NOMO-1 (cell line): Measurements from ENCODE around the gene P4HA2.
"Not testable (repeated sequence)": the region's sequence is repeated elsewhere in the genome, so short reads cannot be mapped to it uniquely, and the experiment has no call there.

ENCODE experiments used
- DNase-seq, 2 experiments: peaks; one replicate each; lab custom pipeline; 2025; ENCODE audit not compliant: unreplicated experiment in 2 of 2; lab: John Stamatoyannopoulos, UW

Gene P4HA2

DNA sequence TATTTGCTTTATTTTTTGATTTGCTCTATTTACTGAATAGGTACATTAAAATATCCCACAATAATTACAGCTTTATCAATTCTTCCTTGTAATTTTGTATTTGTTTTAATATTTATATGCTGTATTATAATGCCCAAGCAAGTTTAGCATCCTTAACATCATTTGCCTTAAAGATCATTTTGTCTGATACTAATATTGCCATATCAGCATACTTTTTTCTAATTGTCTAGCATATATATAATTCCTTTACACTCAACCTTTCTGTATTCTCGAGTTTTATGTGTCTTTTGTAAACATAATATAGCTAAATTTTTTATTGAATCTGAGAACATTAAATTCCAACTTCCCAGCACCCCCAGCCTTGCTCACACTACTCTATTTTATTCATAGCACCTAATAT, 64.7 kb downstream of the P4HA2 start:
- DNase-seq: no peak

DNA sequence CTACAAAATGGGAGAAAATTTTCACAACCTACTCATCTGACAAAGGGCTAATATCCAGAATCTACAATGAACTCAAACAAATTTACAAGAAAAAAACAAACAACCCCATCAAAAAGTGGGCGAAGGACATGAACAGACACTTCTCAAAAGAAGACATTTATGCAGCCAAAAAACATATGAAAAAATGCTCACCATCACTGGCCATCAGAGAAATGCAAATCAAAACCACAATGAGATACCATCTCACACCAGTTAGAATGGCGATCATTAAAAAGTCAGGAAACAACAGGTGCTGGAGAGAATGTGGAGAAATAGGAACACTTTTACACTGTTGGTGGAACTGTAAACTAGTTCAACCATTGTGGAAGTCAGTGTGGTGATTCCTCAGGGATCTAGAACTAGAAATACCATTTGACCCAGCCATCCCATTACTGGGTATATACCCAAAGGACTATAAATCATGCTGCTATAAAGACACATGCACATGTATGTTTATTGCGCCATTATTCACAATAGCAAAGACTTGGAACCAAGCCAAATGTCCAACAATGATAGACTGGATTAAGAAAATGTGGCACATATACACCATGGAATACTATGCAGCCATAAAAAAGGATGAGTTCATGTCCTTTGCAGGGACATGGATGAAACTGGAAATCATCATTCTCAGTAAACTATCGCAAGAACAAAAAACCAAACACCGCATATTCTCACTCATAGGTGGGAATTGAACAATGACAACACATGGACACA, 65.9 kb downstream of the P4HA2 start:
- not testable (repeated sequence) for DNase-seq

DNA sequence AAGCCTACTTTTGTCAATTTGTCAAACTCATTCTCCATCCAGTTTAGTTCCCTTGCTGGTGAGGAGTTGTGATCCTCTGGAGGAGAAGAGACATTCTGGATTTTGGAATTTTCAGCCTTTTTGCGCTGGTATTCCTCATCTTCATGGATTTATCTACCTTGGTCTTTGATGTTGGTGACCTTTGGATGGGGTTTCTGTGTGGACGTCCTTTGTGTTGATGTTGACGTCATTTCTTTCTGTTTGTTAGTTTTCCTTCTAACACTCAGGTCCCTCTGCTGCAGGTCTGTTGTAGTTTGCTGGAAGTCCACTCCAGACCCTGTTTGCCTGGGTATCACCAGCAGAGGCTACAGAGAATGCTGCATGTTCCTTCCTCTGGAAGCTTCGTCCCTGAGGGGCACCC, 71.2 kb downstream of the P4HA2 start:
- no peak for DNase-seq

DNA sequence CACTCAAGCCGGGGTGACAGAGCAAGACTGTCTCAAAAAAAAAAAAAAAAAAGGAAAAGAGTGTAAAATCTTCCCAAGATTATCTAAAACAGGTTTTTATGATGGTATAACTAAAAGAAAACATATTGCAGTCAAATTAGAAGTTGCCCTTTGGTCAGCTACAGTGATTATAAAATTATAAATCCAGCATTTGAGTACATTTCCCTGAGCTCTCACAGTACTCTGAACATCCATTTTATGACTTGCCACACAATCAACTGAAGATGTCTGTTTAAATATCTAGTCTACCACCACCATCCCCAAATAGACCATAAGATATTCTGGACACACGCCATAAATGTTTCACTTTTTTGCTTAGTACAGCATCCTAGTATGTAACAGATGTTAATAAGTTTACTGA, 77.1 kb downstream of the P4HA2 start:
- no peak for DNase-seq

DNA sequence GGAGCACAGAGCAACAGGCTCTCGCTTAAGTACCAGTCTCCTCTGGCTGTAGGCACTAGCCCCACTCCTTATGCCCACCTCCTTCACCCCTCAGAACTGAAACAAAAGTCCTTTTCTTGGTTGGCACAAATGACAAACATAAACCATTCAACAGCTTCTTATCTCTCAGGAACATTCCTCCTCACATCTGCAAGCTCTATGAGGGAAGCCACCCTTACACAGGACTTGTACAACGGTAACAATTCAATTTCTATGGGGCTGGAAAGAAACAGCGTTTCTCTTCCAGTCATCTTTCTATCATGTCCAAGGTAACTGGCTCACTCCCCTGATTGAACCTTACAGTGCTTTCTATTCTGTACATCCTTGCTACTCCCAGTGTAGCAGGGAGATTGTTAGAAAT, 80.0 kb downstream of the P4HA2 start:
- no peak for DNase-seq

DNA sequence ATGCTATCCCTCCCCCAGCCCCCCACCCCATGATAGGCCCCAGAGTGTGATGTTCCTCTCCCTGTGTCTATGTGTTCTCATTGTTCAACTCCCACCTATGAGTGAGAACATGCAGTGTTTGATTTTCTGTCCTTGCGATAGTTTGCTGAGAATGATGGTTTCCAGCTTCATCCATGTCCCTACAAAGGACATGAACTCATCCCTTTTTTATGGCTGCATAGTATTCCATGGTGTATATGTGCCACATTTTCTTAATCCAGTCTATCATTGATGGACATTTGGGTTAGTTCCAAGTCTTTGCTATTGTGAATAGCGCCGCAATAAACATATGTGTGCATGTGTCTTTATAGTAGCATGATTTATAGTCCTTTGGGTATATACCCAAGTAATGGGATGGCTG, 82.3 kb downstream of the P4HA2 start:
- not testable (repeated sequence) for DNase-seq

DNA sequence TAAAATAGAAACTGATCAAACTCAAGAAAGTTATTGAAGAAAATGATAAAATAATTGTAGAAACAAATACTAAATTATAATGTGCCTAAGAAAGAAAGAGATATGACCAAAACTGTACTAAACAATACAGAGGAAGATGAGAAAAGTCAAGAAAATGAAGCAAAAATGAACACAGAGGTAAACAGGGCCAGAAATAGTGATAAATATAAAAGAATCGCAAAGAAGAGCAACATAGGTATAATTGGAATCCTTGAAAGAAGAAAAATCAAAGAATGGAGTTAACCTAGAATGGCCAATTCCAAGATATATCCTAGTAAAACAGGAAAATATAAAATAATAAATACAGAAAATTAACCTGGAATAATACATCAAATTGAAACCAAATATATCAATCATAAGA, 84.5 kb downstream of the P4HA2 start:
- no peak for DNase-seq

DNA sequence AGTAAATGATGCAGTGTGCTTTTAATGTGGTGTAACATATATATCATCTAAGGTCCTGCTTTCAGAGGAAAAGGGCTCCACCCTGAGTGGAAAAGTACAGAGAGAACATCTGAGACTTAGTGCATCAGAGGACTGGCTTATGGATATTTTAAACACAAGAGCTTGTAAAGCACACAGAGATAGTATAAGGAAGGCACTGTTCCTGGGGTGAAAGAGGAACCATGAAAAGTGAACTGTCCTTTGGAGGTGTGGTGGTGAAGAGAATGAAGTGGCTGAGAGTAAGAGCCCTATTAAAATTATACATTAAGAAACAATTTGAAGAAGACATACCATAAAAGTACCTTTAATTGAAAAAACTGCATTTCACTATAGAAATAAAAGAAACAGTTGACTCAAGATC, 85.2 kb downstream of the P4HA2 start:
- peak; percentile 4 to 29 for DNase-seq
